Measurements from ENCODE around the gene ALDH1L1. TPM values are rescaled to one million over a fixed set of nuclear protein-coding genes. Genes with fewer than 3 reads are reported as not detected.
A peak's percentile ranks its signal among the peaks of the same experiment; 100 is the strongest.

The ALDH1L1 gene
- total and polyA plus RNA-seq, 8 donors, result 0.39 to 1.8 (median 0.51) TPM

DNA sequence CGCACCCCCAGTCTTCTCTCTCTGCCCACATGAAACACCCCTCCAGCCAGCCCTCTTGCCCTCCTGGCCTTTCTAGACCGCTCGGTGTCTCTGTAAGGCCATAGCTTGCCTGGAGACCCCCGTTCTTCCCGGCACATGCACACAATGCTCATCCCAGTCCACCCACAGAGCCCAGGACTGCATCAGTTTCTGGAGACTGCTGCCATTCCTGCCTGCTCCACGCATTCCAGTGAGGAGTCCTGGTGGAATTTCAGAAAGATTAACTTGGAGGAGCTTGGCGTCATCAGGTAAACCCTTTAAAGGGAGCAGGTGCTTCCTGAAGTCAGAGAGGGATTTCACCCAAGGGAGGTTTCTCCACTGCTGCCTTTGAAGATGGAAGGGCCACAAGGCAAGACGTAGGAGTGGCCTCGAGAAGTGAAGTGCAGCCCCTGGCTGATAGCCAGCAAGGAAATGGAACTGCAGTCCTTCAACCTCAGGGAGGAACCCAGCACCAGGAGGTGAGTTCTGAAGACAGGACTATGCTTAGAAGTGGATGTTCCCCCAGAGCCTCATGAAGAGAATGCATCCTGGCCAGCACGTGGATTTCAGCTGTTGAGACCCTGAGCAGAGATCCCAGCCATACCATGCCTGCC lies 115.6 kb downstream of the ALDH1L1 start:
- Histone ChIP-seq H3K27me3 (no peaks in the 10 kb centered on the region), H3K9me3 (no peaks in the 10 kb centered on the region), H3K27ac (no peak overlapping the region), H3K36me3 (peaks cover 0 to 15% of the 10 kb centered on the region in 2 donors), H3K4me3 (no peak overlapping the region), H3K4me1 (no peaks in the 10 kb centered on the region)
- TF ChIP-seq, protein P1, sequence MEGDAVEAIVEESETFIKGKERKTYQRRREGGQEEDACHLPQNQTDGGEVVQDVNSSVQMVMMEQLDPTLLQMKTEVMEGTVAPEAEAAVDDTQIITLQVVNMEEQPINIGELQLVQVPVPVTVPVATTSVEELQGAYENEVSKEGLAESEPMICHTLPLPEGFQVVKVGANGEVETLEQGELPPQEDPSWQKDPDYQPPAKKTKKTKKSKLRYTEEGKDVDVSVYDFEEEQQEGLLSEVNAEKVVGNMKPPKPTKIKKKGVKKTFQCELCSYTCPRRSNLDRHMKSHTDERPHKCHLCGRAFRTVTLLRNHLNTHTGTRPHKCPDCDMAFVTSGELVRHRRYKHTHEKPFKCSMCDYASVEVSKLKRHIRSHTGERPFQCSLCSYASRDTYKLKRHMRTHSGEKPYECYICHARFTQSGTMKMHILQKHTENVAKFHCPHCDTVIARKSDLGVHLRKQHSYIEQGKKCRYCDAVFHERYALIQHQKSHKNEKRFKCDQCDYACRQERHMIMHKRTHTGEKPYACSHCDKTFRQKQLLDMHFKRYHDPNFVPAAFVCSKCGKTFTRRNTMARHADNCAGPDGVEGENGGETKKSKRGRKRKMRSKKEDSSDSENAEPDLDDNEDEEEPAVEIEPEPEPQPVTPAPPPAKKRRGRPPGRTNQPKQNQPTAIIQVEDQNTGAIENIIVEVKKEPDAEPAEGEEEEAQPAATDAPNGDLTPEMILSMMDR (IDR thresholded peaks at IDR 0.05), result no peak
- ATAC-seq (peak; percentile 76), DNase-seq (peak in 2 of 4 donors; percentile 33 to 71)
- intact Hi-C loops (cut with DNase I), result no loop called here

DNA sequence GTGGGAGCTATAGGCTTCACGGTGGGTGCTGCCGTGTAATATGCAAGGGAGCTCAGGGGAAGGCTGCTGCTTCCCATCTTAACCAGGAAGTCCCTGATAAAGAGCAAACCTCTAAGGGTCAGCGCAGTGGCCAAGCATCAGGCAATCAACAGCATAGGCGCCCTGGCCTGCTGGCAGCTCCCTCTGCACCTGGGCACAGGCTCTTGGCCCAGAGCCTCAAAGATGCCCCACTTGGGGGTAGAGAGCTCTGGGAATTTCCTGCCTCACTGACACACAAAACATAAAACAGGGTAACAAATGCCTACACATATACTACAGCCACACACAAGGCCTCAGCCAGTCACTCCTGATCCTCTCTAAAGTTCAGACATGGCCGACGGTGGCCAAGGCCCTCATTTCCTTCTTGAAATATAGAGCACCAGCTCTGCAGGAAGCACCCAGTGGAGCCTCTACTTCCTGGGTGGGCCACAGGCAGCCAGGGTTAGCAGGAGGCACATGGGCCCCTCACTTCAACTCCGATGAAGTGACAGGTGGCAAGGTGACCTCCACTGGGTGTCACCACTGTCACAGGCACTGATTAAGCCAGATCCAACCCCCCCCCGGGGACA lies 116.9 kb downstream of the ALDH1L1 start:
- DNase-seq (no peak), ATAC-seq (no peak)
- TF ChIP-seq, protein P1 (IDR thresholded peaks at IDR 0.05), result no peak
- Histone ChIP-seq H3K27me3 (no peaks in the 10 kb centered on the region), H3K4me1 (no peaks in the 10 kb centered on the region), H3K9me3 (no peaks in the 10 kb centered on the region), H3K27ac (no peak overlapping the region), H3K4me3 (no peak overlapping the region), H3K36me3 (peaks cover 0 to 15% of the 10 kb centered on the region in 2 donors)
- intact Hi-C loops (cut with DNase I), result no loop called here

DNA sequence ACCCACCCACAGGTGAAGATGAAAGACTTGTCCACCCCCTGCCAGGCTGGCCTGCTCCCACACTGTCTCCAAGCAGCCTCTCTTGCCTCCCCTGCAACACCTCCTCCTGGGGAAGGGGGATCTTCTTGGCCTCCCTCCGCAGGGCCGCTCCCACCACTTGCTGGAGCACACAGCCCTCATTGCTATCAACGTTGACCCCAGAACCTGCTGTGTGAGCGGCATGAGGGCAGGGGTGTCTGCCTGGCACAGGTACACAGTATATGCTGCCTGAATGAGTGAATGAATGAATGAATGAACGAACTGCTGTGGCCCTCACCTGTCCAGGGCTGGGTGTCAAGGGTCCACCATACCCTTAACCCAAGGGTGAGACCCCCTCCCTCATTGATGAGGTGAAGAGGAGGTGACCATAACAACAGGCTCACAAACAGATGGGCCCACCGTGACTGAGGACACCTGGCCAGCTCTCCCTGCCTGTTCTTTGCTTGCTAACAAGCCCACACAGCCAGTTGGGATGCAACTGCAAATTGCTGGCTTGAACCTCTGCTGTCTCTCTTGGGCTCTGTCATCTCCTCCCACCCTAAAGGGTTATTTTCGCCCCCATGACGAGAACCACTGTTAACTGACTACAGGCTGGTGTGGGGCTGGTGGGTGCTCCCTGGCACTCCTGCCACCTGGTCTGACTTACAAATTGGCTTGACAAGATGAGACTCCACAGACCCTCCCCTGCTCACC lies 118.9 kb downstream of the ALDH1L1 start:
- TF ChIP-seq, protein P1 (IDR thresholded peaks at IDR 0.05), result no peak
- H3K4me1 ChIP-seq, result no peaks in the 10 kb centered on the region
- H3K36me3 ChIP-seq, result peaks cover 0 to 7% of the 10 kb centered on the region in 2 donors
- intact Hi-C loops (cut with DNase I), result no loop called here
- H3K27ac ChIP-seq, result no peak overlapping the region
- no peak for ATAC-seq
- H3K4me3 ChIP-seq, result no peak overlapping the region
- H3K27me3 ChIP-seq, result no peaks in the 10 kb centered on the region
- no peak for DNase-seq
- H3K9me3 ChIP-seq, result no peaks in the 10 kb centered on the region

DNA sequence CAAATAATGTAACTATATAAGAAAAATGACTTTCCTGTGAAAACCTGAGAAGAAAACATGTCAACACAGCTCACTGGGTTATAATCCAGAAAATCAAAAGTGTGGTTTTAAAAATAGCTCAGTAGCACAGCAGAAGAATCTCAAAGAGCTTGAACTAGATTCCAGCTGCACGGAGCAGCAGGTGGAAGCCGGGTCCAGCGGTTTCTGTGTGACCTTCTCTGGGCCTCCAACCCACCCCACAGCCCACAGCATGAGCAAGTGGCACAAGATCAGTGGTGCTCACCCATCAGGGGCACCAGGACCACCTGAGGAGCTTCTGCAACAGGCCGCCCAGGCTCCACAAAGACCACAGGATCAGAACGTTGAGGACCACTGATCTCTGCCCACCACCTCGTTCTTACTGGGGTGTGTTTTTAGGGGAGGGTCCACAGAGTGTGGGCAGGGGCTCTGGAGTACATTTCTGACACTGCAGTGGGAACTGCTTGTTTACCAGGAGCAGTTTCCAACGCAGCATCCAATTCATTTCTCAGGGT lies 119.7 kb downstream of the ALDH1L1 start:
- ATAC-seq (no peak), DNase-seq (no peak)
- H3K4me1 ChIP-seq, result no peaks in the 10 kb centered on the region
- intact Hi-C loops (cut with DNase I), result no loop called here
- H3K36me3 ChIP-seq, result no peaks in the 10 kb centered on the region
- H3K27me3 ChIP-seq, result no peaks in the 10 kb centered on the region
- H3K9me3 ChIP-seq, result no peaks in the 10 kb centered on the region
- H3K27ac ChIP-seq, result no peak overlapping the region
- TF ChIP-seq, protein P1 (IDR thresholded peaks at IDR 0.05), result no peak
- no peak overlapping the region for H3K4me3 ChIP-seq

DNA sequence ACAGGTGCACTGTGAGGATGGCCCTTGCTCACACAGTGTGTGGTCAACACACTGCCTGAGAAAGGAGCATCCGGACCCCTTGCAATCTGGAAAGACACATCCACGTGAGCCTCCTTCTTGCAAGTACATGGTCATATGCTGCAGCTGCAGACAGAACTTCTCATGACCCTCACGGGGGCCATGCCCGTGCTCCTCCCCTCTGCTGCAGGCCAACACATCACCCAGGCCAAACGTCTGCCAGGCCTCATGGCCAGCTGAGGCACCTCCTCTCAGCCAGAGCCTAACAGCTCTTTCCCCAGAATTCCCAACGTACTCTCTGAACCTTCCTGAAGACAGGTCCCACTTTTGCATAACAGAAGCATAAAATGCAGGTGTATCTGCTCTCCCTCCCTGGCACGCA lies 121.7 kb downstream of the ALDH1L1 start:
- no peak overlapping the region for H3K4me3 ChIP-seq
- H3K36me3 ChIP-seq, result no peaks in the 10 kb centered on the region
- no peak overlapping the region for H3K27ac ChIP-seq
- H3K27me3 ChIP-seq, result no peaks in the 10 kb centered on the region
- H3K9me3 ChIP-seq, result no peaks in the 10 kb centered on the region
- TF ChIP-seq, protein P1 (IDR thresholded peaks at IDR 0.05), result no peak
- DNase-seq (no peak), ATAC-seq (no peak)
- intact Hi-C loops (cut with DNase I), result no loop called here
- no peaks in the 10 kb centered on the region for H3K4me1 ChIP-seq
